IMR-90 (cell line): ENCODE measurements around the gene SLC35D1. TPM values are rescaled to one million over a fixed set of nuclear protein-coding genes. Genes with fewer than 3 reads are reported as not detected.

ENCODE experiments used
- ATAC-seq: fragments of 200-7000 bp; cut with Tn5 transposase; 2 replicates; pipeline ENCODE4 v1.9.1; 2020; ENCODE audit warnings: low read depth, mild to moderate bottlenecking, moderate library complexity
- BruUV-seq: library from RNA; stranded (reverse); fragments of 400-500 nt; replicated peaks from 2 replicates; lab custom pipeline; 2021; lab: Mats Ljungman, UMichigan
- CTCF ChIA-PET: fragments of 300-600 bp; formaldehyde crosslinking; extraction: SDS; loops from one replicate; lab custom pipeline; 2021; ENCODE audit warnings: antibody characterized with exemption; lab: Yijun Ruan, JAX
- POLR2A ChIA-PET: fragments of 300-600 bp; sonication (Branson Sonifier 250); formaldehyde crosslinking; loops from one replicate; lab custom pipeline; 2022; ENCODE audit warnings: antibody characterized with exemption; ENCODE audit not compliant: unreplicated experiment; lab: Charles Lee
- DNase-seq: peaks from one replicate; pipeline ENCODE4 v3.0.0; 2013
- H2AFZ ChIP-seq: replicated peaks from 2 replicates; pipeline ENCODE3; 2013; ENCODE audit warnings: low read length, mild to moderate bottlenecking; ENCODE audit not compliant: poor library complexity
- H2AK5ac ChIP-seq: 2 replicates; pipeline ENCODE4 v1.6.1; 2013; ENCODE audit warnings: low read depth, low read length, inconsistent platforms
- H2AK9ac ChIP-seq: replicated peaks from 2 replicates; pipeline ENCODE3; 2013; ENCODE audit warnings: mild to moderate bottlenecking, low read depth, low read length, moderate library complexity; ENCODE audit not compliant: poor library complexity
- H2BK120ac ChIP-seq: 2 replicates; pipeline ENCODE4 v1.6.1; 2013; ENCODE audit warnings: low read depth, low read length, inconsistent platforms
- H2BK15ac ChIP-seq: 3 replicates; pipeline ENCODE4 v1.6.1; 2013; ENCODE audit warnings: low read depth, low read length, inconsistent platforms
- H2BK20ac ChIP-seq: 2 replicates; pipeline ENCODE4 v1.6.1; 2013; ENCODE audit warnings: low read depth, mild to moderate bottlenecking, inconsistent platforms, low read length, moderate library complexity
- H2BK5ac ChIP-seq: 2 replicates; pipeline ENCODE4 v1.6.1; 2013; ENCODE audit warnings: mild to moderate bottlenecking, low read depth, low read length, inconsistent platforms; ENCODE audit not compliant: poor library complexity, severe bottlenecking
- H3K14ac ChIP-seq: replicated peaks from 2 replicates; pipeline ENCODE4 v1.6.1; 2013; ENCODE audit warnings: low read depth, low read length, inconsistent platforms
- H3K18ac ChIP-seq: 2 replicates; pipeline ENCODE4 v1.6.1; 2013; ENCODE audit warnings: low read depth, low read length, control low read depth
- H3K23ac ChIP-seq: 2 replicates; pipeline ENCODE4 v1.6.1; 2013; ENCODE audit warnings: low read depth, low read length, inconsistent platforms
- H3K27ac ChIP-seq: 2 replicates; pipeline ENCODE4 v1.5.1; 2013; ENCODE audit warnings: mild to moderate bottlenecking, control low read depth, low read length; ENCODE audit not compliant: insufficient read depth
- H3K27me3 ChIP-seq: 2 replicates; pipeline ENCODE4 v1.6.1; 2013; ENCODE audit warnings: low read length; ENCODE audit not compliant: control insufficient read depth, insufficient read depth
- H3K36me3 ChIP-seq: 2 replicates; pipeline ENCODE4 v1.6.1; 2013; ENCODE audit warnings: low read length, mixed read lengths; ENCODE audit not compliant: control insufficient read depth, insufficient read depth
- H3K4ac ChIP-seq: 2 replicates; pipeline ENCODE4 v1.6.1; 2013; ENCODE audit warnings: low read depth, low read length, inconsistent platforms
- H3K4me1 ChIP-seq: 2 replicates; pipeline ENCODE4 v1.6.1; 2013; ENCODE audit warnings: low read length, mixed read lengths; ENCODE audit not compliant: control insufficient read depth, insufficient read depth
- H3K4me2 ChIP-seq: 2 replicates; pipeline ENCODE4 v1.6.1; 2013; ENCODE audit warnings: low read depth, mild to moderate bottlenecking, control low read depth, low read length, moderate library complexity
- H3K4me3 ChIP-seq: 2 replicates; pipeline ENCODE4 v1.5.1; 2013; ENCODE audit warnings: low read depth, mild to moderate bottlenecking, control low read depth, low read length, moderate library complexity; ENCODE audit not compliant: insufficient read depth
- H3K56ac ChIP-seq: 2 replicates; pipeline ENCODE4 v1.6.1; 2013; ENCODE audit warnings: low read length, inconsistent platforms; ENCODE audit not compliant: insufficient read depth; ENCODE audit errors: extremely low read depth
- H3K79me1 ChIP-seq, 2 experiments: 2 replicates each; pipeline ENCODE4 v1.6.1; 2013; ENCODE audit warnings: low read length in 2 of 2, inconsistent platforms in 1 of 2, low read depth in 1 of 2
- H3K9ac ChIP-seq: 2 replicates; pipeline ENCODE4 v1.6.1; 2013; ENCODE audit warnings: low read depth, low read length, control low read depth
- H3K9me1 ChIP-seq: 2 replicates; pipeline ENCODE4 v1.6.1; 2013; ENCODE audit warnings: low read length, inconsistent platforms; ENCODE audit not compliant: insufficient read depth
- H3K9me3 ChIP-seq: 2 replicates; pipeline ENCODE4 v1.6.1; 2013; ENCODE audit warnings: low read length; ENCODE audit not compliant: control insufficient read depth, insufficient read depth
- H4K20me1 ChIP-seq: 2 replicates; pipeline ENCODE4 v1.6.1; 2013; ENCODE audit warnings: low read length, inconsistent platforms; ENCODE audit not compliant: insufficient read depth
- H4K5ac ChIP-seq: 2 replicates; pipeline ENCODE4 v1.6.1; 2013; ENCODE audit warnings: mild to moderate bottlenecking, low read depth, low read length, control low read depth
- H4K8ac ChIP-seq, 2 experiments: 2 replicates each; pipeline ENCODE4 v1.6.1; 2013; ENCODE audit warnings: low read depth in 2 of 2, low read length in 2 of 2, control low read depth in 1 of 2, inconsistent platforms in 1 of 2
- H4K91ac ChIP-seq: 2 replicates; pipeline ENCODE4 v1.6.1; 2013; ENCODE audit warnings: low read depth, low read length, inconsistent platforms; ENCODE audit not compliant: insufficient read depth
- CEBPB ChIP-seq: IDR thresholded peaks from 2 replicates; pipeline ENCODE4 v1.6.1; 2012; ENCODE audit warnings: low read depth, low read length, improper control_type of control experiment
- FOS ChIP-seq: fragments of 150-350 bp; IDR thresholded peaks from 2 replicates; pipeline ENCODE4 v1.6.1; 2016; ENCODE audit warnings: low read depth, low read length
- WGBS, 2 experiments: methylation state at CpG; one replicate each; pipeline versions ENCODE4 v1.1.5 to v1.1.7; 2013; ENCODE audit warnings: missing lambda C conversion rate in 2 of 2; ENCODE audit not compliant: insufficient read length in 1 of 2; ENCODE audit errors: extremely low coverage in 2 of 2; 5-methylcytosine and 5-hydroxymethylcytosine counted together
- dilution Hi-C: fragments of 300-500 bp; cut with HindIII; formaldehyde crosslinking; loops from one replicate; pipeline ENCODE4 v1.14.3; 2018; ENCODE audit warnings: low sequenced_read_pairs; ENCODE audit not compliant: unreplicated experiment
- in situ Hi-C: fragments of 300-500 bp; cut with MboI; formaldehyde crosslinking; loops from 3 replicates; pipeline ENCODE4 v1.14.3; 2019; ENCODE audit warnings: low sequenced_read_pairs, inconsistent platforms, mixed read lengths
- intact Hi-C: fragments of 100-400 bp; cut with micrococcal nuclease; formaldehyde crosslinking; loops from 2 replicates; pipeline ENCODE4 v1.10.0; 2022
- polyA plus RNA-seq, 3 experiments: library from polyadenylated mRNA; depleted of rRNA; stranded (reverse); fragments of >200 nt; gene quantifications; 2 replicates each; pipeline ENCODE4 v1.2.3, GENCODE V29; 2012; ENCODE audit warnings: low replicate concordance in 1 of 3
- total RNA-seq: library from RNA; depleted of rRNA; stranded (reverse); fragments of >200 nt; gene quantifications from 2 replicates; pipeline ENCODE4 v1.2.3, GENCODE V29; 2012

SLC35D1 gene
- total and polyA plus RNA-seq, 2 of the 4 experiments (the other 2 are of a cell fraction) = 7.2 to 16.3 TPM

GRCh38 chr1:67058761-67059160 is 4.8 kb upstream of the SLC35D1 start:
- peak overlapping the region; percentile 91 for H2BK15ac ChIP-seq
- in situ Hi-C loops (no loop called here), dilution Hi-C loops (no loop called here), intact Hi-C loops (no loop called here)
- peak overlapping the region; percentile 78; the same call in 1 of the 2 replicates for H3K18ac ChIP-seq
- H3K14ac ChIP-seq = peak overlapping the region; percentile 90
- peak overlapping the region; percentile 35 to 80 for H4K8ac ChIP-seq
- H3K4me1 ChIP-seq = peaks cover 24% of the 10 kb centered on the region
- ChIA-PET POLR2A (no interaction called here), CTCF (no interaction called here)
- 0% methylated on average over 1 of the region's 3 CpGs; no CpG with 5 or more reads in 1 of the 2 experiments for WGBS, 2 experiments
- H2AK5ac ChIP-seq = peak overlapping the region; percentile 91
- ATAC-seq (0 out of 2 replicates have a peak, but pooled peaks have one; percentile 4), DNase-seq (peak; percentile 47)
- no peak overlapping the region for H2AK9ac ChIP-seq
- peak overlapping the region; percentile 81 for H4K5ac ChIP-seq
- peak overlapping the region; percentile 96 for H2BK120ac ChIP-seq
- peaks cover 0 to 17% of the 10 kb centered on the region in 2 experiments; a peak in 2 of 4 replicates for H3K79me1 ChIP-seq
- H4K91ac ChIP-seq = peak overlapping the region; percentile 89
- H3K36me3 ChIP-seq = no peaks in the 10 kb centered on the region
- H3K9ac ChIP-seq = no peak overlapping the region
- peak overlapping the region; percentile 89 for H2BK5ac ChIP-seq
- H3K4ac ChIP-seq = peak overlapping the region; percentile 93
- peak overlapping the region; percentile 71; the same call in 1 of the 2 replicates for H3K27ac ChIP-seq
- no TSS peak for BruUV-seq
- H3K9me3 ChIP-seq = no peaks in the 10 kb centered on the region
- no peaks in the 10 kb centered on the region for H3K27me3 ChIP-seq
- H3K4me2 ChIP-seq = peak overlapping the region; percentile 23; the same call in 1 of the 2 replicates
- no peak overlapping the region for H2AFZ ChIP-seq
- peak overlapping the region; percentile 52 for H3K56ac ChIP-seq
- 0 out of 2 replicates have a peak, but pooled peaks have one; percentile 33 for TF ChIP-seq FOS
- TF ChIP-seq CEBPB = no peak
- peak overlapping the region; percentile 97 for H2BK20ac ChIP-seq
- peak overlapping the region; percentile 88 for H3K23ac ChIP-seq
- H4K20me1 ChIP-seq = no peaks in the 10 kb centered on the region
- H3K9me1 ChIP-seq = peaks cover 12% of the 10 kb centered on the region
- no peak overlapping the region for H3K4me3 ChIP-seq
